ENCODE measurements around the gene RYR2. TPM values are rescaled to one million over a fixed set of nuclear protein-coding genes. Genes with fewer than 3 reads are reported as not detected.

Gene RYR2
- total RNA-seq, 2 donors from 2014 or later = 392 to 756 TPM

GRCh38 chr1:237282208-237282783, 240.3 kb downstream of the RYR2 start:
- Histone ChIP-seq H3K27me3 (no peaks in the 10 kb centered on the region), H3K4me3 (no peak overlapping the region), H3K27ac (no peak overlapping the region), H3K4me1 (peaks cover 0 to 12% of the 10 kb centered on the region in 2 donors), H3K9me3 (no peaks in the 10 kb centered on the region), H3K36me3 (no peaks in the 10 kb centered on the region)
- TF ChIP-seq CTCF (IDR thresholded peaks at IDR 0.05) = no peak
- DNase-seq (ENCODE audit: low spot score) = no peak

DNA sequence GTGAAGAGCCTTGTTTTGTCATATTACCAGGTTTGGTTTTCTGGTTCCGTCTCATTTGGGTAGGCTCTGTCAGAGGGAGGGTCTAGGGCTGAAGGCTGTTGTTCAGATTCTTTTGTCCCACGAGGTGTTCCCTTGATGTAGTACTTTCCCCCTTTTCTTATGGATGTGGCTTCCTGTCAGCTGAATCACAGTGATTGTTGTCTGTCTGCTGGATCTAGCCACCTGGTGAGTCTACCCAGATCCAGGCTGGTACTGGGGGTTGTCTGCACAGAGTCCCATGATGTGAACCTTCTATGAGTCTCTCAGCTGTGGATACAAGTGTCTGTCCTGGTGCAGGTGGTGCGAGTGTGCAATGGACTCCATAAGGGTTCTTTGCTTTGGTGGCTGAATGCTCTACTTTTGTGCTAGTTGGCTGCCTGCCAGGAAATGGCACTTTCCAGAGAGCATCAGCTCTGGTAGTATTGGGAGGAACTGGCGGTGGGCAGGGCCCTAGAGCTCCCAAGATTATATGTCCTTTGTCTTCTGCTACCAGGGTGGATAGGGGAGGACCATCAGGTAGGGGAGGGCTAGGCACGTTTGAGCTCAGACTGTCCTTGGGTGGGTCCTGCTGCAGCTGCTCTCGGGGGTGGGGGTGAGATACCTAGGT, 246.0 kb downstream of the RYR2 start:
- Histone ChIP-seq H3K27me3 (no peaks in the 10 kb centered on the region), H3K9me3 (no peaks in the 10 kb centered on the region), H3K4me1 (peaks cover 0 to 16% of the 10 kb centered on the region in 2 donors), H3K4me3 (no peak overlapping the region), H3K36me3 (no peaks in the 10 kb centered on the region), H3K27ac (no peak overlapping the region)
- DNase-seq (ENCODE audit: low spot score) = no peak
- TF ChIP-seq CTCF (IDR thresholded peaks at IDR 0.05) = no peak

DNA sequence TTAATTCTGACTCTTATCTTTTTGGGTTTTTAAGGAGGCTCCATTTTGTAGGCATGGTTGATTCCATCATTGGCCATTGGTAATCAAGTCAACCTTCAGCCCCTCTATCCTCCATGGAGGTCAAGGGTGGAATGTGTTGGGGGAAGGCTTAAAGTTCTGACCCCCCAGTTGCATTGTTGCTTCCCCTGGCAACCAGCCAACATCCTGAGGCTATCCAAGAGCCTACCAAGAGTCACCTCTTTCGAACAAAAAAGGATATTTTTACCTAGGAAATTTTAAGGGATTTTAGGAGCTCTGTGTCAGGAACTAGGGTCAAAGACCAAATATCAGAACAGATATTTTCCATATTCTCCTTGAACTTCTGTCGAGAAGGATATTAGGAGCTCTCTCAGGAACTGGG, 251.8 kb downstream of the RYR2 start:
- no peak overlapping the region for H3K4me3 ChIP-seq
- no peak for DNase-seq (ENCODE audit: low spot score)
- no peak for TF ChIP-seq CTCF (IDR thresholded peaks at IDR 0.05)
- no peak overlapping the region for H3K27ac ChIP-seq
- H3K36me3 ChIP-seq = no peaks in the 10 kb centered on the region
- peaks cover 0 to under 1% of the 10 kb centered on the region in 2 donors for H3K4me1 ChIP-seq
- no peaks in the 10 kb centered on the region for H3K27me3 ChIP-seq
- H3K9me3 ChIP-seq = no peaks in the 10 kb centered on the region

DNA sequence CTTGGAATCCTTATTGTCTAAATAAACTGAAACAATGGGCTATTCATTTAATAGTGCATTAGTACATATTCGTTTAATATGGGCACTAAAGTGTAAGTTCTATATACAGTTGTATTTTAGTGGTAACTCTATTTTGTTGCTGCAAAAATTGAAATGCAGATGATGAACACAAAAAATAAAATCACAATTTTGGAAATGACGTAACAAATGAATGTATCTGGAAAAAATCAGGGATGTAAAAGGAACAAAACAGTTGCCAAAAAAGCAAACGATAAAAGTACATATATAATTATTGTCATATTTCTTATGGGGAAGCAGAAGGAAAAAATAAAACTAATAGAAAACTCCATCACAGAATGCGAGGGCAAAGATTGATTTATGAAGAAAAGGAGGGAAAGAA, 254.9 kb downstream of the RYR2 start:
- H3K27me3 ChIP-seq = no peaks in the 10 kb centered on the region
- TF ChIP-seq CTCF (IDR thresholded peaks at IDR 0.05) = no peak
- no peaks in the 10 kb centered on the region for H3K36me3 ChIP-seq
- H3K9me3 ChIP-seq = no peaks in the 10 kb centered on the region
- no peak overlapping the region for H3K27ac ChIP-seq
- no peak overlapping the region for H3K4me3 ChIP-seq
- no peak for DNase-seq (ENCODE audit: low spot score)
- H3K4me1 ChIP-seq = peaks cover 0 to 6% of the 10 kb centered on the region in 2 donors

GRCh38 chr1:237300642-237301041, 258.7 kb downstream of the RYR2 start:
- H3K9me3 ChIP-seq = no peaks in the 10 kb centered on the region
- peaks cover 0 to 6% of the 10 kb centered on the region in 2 donors for H3K4me1 ChIP-seq
- DNase-seq (ENCODE audit: low spot score) = no peak
- no peaks in the 10 kb centered on the region for H3K27me3 ChIP-seq
- no peaks in the 10 kb centered on the region for H3K36me3 ChIP-seq
- TF ChIP-seq CTCF (IDR thresholded peaks at IDR 0.05) = no peak
- peak overlapping the region in 1 of 2 donors; percentile 31 for H3K27ac ChIP-seq
- H3K4me3 ChIP-seq = no peak overlapping the region
